ENCODE results near the gene KRIT1. TPM values are rescaled to one million over a fixed set of nuclear protein-coding genes. Genes with fewer than 3 reads are reported as not detected.

KRIT1 gene
- total RNA-seq, 2 donors from 2014 or later = 83.1 to 98.8 TPM

GRCh38 chr7:92282930-92283329 lies 37.2 kb upstream of the KRIT1 start:
- Histone ChIP-seq H3K27me3 (replicated peaks; ENCODE audit: insufficient read depth) (no peaks in the 10 kb centered on the region), H3K36me3 (no peaks in the 10 kb centered on the region), H3K4me1 (ENCODE audit: control insufficient read depth in 1 of 2, low read depth in 2 of 2) (peaks cover 3 to 48% of the 10 kb centered on the region in 2 donors), H3K9me3 (no peaks in the 10 kb centered on the region), H3K4me3 (no peak overlapping the region), H3K27ac (peak overlapping the region in 1 of 2 donors; percentile 3)
- DNase-seq (ENCODE audit: low spot score) = no peak
- no peak for ATAC-seq (ENCODE audit: insufficient number of reproducible peaks, low FRiP score, low read depth)
- TF ChIP-seq CTCF (IDR thresholded peaks at IDR 0.05) = no peak

- Histone ChIP-seq H3K27ac (peak overlapping the region; percentile 3 to 14), H3K4me1 (ENCODE audit: control insufficient read depth in 1 of 2, low read depth in 2 of 2) (peaks cover 3 to 54% of the 10 kb centered on the region in 2 donors), H3K36me3 (no peaks in the 10 kb centered on the region), H3K27me3 (replicated peaks; ENCODE audit: insufficient read depth) (no peaks in the 10 kb centered on the region), H3K9me3 (no peaks in the 10 kb centered on the region), H3K4me3 (no peak overlapping the region)
- no peak for DNase-seq (ENCODE audit: low spot score)
- no peak for TF ChIP-seq CTCF (IDR thresholded peaks at IDR 0.05)
- no peak for ATAC-seq (ENCODE audit: insufficient number of reproducible peaks, low FRiP score, low read depth)
Measured at GRCh38 chr7:92282221-92282814, 36.6 kb upstream of the KRIT1 start.

- no peak for TF ChIP-seq CTCF (IDR thresholded peaks at IDR 0.05)
- H3K27me3 ChIP-seq (replicated peaks; ENCODE audit: insufficient read depth) = no peaks in the 10 kb centered on the region
- ATAC-seq (ENCODE audit: insufficient number of reproducible peaks, low FRiP score, low read depth) (no peak), DNase-seq (ENCODE audit: low spot score) (no peak)
- no peak overlapping the region for H3K27ac ChIP-seq
- peaks cover 3 to 56% of the 10 kb centered on the region in 2 donors for H3K4me1 ChIP-seq (ENCODE audit: control insufficient read depth in 1 of 2, low read depth in 2 of 2)
- no peaks in the 10 kb centered on the region for H3K9me3 ChIP-seq
- no peaks in the 10 kb centered on the region for H3K36me3 ChIP-seq
- H3K4me3 ChIP-seq = no peak overlapping the region
Measured at GRCh38 chr7:92281031-92281430, 35.3 kb upstream of the KRIT1 start.

GRCh38 chr7:92279396-92280031 lies 33.8 kb upstream of the KRIT1 start:
- no peak for ATAC-seq (ENCODE audit: insufficient number of reproducible peaks, low FRiP score, low read depth)
- H3K36me3 ChIP-seq = no peaks in the 10 kb centered on the region

More at GRCh38 chr7:92279396-92280031, 33.8 kb upstream of the KRIT1 start:
- Histone ChIP-seq H3K9me3 (no peaks in the 10 kb centered on the region), H3K4me1 (ENCODE audit: control insufficient read depth in 1 of 2, low read depth in 2 of 2) (peaks cover 3 to 56% of the 10 kb centered on the region in 2 donors), H3K4me3 (no peak overlapping the region), H3K27me3 (replicated peaks; ENCODE audit: insufficient read depth) (no peaks in the 10 kb centered on the region), H3K27ac (no peak overlapping the region)
- DNase-seq (ENCODE audit: low spot score) = no peak
- no peak for TF ChIP-seq CTCF (IDR thresholded peaks at IDR 0.05)
